ENCODE results near the gene CAPZA3. TPM values are rescaled to one million over a fixed set of nuclear protein-coding genes. Genes with fewer than 3 reads are reported as not detected.
"Not testable (repeated sequence)": the region's sequence is repeated elsewhere in the genome, so short reads cannot be mapped to it uniquely, and the experiment has no call there.

CAPZA3 gene, protein sequence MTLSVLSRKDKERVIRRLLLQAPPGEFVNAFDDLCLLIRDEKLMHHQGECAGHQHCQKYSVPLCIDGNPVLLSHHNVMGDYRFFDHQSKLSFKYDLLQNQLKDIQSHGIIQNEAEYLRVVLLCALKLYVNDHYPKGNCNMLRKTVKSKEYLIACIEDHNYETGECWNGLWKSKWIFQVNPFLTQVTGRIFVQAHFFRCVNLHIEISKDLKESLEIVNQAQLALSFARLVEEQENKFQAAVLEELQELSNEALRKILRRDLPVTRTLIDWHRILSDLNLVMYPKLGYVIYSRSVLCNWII
- total RNA-seq = not detected

- DNase-seq (ENCODE audit: low spot score) (no peak), ATAC-seq (no peak)
- intact Hi-C loops (cut with DNase I) = no loop called here
These were observed at the start of gene CAPZA3, which contains the start of gene PLCZ1 for GRCh38 chr12:18737819-18738218. CAPZA3 (plus strand) TSS chr12:18738119; CDS start chr12:18738269, 150 bp downstream. PLCZ1 (minus strand) TSS chr12:18738012; CDS start chr12:18737371, 641 bp downstream.

DNA sequence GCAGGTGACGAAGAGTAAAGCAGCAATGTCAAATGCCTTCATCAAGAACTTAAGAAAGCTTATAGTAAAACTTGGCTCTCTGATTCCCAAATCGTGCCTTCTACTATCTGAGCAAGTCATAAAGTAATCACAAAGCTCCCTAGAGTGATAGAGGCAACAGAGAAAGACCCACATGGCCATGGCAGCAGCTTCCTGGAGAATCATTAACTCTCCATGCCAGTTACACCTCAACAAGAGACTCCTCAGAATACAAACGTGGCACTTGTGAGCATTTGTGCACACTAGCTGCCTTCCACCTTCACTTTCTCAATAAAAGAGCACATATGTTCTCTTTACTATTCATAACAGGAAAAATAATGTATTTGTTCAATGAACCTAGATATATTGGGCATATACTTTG, 48.1 kb upstream of the CAPZA3 start:
- intact Hi-C loops (cut with DNase I) = no loop called here
- DNase-seq (ENCODE audit: low spot score) = no peak
- no peak for ATAC-seq

- no peak for ATAC-seq
- intact Hi-C loops (cut with DNase I) = no loop called here
- DNase-seq (ENCODE audit: low spot score) = no peak
These were observed 47.3 kb upstream of the CAPZA3 start for GRCh38 chr12:18690653-18691052.

DNA sequence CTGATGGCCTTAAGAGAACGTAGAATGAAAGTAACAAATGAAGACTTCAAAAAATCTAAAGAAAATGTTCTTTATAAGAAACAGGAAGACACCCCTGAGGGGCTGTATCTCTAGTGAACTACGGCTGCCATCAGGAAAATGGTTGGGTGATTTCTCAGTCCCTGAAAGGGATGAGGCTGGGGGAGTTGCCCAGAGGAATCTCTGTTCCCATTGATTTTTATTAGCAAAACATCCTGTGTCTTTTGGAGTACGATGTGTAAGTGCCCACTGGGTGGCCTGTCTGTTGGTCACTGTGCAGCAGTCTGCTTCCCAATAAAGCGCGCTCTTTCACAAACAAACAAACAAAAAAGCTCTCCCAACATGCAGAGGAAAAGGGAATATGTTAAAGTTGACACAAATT, 43.9 kb upstream of the CAPZA3 start:
- ATAC-seq; intact Hi-C loops (cut with DNase I); DNase-seq (ENCODE audit: low spot score): not testable (repeated sequence)

GRCh38 chr12:18696971-18697602, 40.8 kb upstream of the CAPZA3 start:
- intact Hi-C loops (cut with DNase I) = no loop called here
- no peak for DNase-seq (ENCODE audit: low spot score)
- no peak for ATAC-seq

- ATAC-seq = peak; percentile 91
- no peak for DNase-seq (ENCODE audit: low spot score)
- intact Hi-C loops (cut with DNase I) = no loop called here
These were observed 37.6 kb upstream of the CAPZA3 start for GRCh38 chr12:18700271-18700670.

DNA sequence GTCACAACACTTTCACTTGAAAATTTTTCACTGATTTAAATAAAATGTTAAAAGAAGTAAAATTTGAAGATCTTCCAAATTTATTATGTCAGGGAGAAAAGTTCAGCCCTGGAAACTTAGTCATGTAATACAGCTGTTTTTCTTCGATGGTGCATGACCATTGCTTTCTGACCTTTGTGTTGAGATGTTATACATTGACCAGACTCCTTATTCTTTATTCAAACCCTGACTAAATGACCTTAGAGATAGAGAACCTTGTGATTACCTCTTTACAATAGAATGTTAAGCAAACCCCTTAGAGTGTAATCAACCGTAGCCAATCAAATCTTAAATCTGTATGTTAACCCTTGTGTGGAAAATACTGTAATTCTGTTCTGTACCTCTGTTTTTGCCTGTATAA, 34.6 kb upstream of the CAPZA3 start:
- DNase-seq (ENCODE audit: low spot score) = no peak
- intact Hi-C loops (cut with DNase I) = no loop called here
- no peak for ATAC-seq

DNA sequence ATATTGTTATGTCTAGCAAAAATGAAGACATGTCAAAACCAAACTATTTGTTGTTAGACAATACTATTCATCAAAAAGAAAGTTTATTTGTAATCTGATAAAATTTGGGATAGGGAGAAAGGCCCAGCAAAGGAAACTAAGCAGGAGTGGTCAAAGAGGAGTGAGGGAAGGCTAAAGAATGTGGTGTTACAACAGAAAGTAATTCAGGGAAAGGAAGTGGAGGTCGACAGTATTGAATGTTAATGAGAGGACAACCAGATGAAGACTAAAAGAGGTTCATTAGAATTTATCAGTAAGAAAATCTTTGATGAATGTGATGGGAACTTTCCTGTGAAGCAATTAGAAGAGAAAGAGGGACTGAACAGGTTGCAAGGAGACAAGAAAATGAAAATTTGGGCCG, 34.0 kb upstream of the CAPZA3 start:
- DNase-seq (ENCODE audit: low spot score) (no peak), ATAC-seq (no peak)
- intact Hi-C loops (cut with DNase I) = no loop called here

- intact Hi-C loops (cut with DNase I) = no loop called here
- no peak for ATAC-seq
- DNase-seq (ENCODE audit: low spot score) = no peak
These were observed 31.1 kb upstream of the CAPZA3 start for GRCh38 chr12:18706798-18707197.

GRCh38 chr12:18716236-18716635, 21.7 kb upstream of the CAPZA3 start:
- DNase-seq (ENCODE audit: low spot score) (no peak), ATAC-seq (no peak)

GRCh38 chr12:18718462-18718861, 19.5 kb upstream of the CAPZA3 start:
- ATAC-seq = no peak
- intact Hi-C loops (cut with DNase I) = no loop called here
- DNase-seq (ENCODE audit: low spot score) = no peak

More at GRCh38 chr12:18716236-18716635, 21.7 kb upstream of the CAPZA3 start:
- intact Hi-C loops (cut with DNase I) = no loop called here

DNA sequence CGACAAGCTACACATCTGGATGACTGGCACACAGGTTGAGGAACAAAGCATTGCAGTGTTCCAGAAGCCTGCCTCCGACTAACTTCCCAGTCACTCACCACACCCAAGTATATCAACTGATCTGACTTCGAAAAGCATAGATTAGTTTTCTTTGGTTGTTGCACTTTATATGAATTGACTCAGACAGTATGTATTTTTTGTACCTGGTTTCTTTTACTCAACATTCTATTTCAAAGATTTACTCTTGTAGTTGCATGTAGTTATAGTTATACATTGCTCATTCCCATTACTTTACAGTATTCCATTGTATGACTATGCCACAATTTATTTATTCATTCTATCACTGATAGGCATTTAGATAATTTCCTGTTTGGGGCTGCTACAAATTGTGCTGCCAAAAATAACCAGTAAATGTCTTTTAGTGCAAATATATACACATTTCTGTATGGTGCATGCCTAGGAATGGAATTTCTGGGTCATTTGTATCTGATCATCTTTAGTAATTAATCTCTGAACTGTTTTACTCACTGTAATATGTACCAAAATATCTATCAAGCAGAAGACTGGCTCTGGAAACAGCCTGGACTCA, 17.9 kb upstream of the CAPZA3 start:
- intact Hi-C loops (cut with DNase I) = no loop called here
- ATAC-seq = no peak
- no peak for DNase-seq (ENCODE audit: low spot score)

- ATAC-seq (no peak), DNase-seq (ENCODE audit: low spot score) (no peak)
- intact Hi-C loops (cut with DNase I) = no loop called here
These were observed 17.2 kb upstream of the CAPZA3 start for GRCh38 chr12:18720690-18721089.

DNA sequence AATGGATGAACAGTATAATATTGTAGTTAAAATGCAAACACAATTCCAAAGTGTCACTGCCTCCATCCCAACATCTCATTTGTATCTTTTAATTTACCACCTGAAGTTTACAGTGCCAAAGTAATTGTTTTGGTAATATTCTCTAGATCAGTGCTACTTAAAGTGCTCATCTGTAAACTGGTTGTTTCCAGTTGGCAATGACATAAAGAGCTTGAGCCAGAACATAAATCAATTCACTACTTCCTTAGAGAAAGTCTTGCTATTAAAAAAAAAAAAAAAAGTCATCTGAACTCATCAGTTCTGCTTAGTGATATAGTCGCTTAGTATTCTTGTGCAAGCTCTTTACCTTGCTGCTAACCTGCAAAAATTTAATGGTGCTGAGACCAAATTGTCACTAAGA, 16.5 kb upstream of the CAPZA3 start:
- no peak for DNase-seq (ENCODE audit: low spot score)
- intact Hi-C loops (cut with DNase I) = no loop called here
- no peak for ATAC-seq

- intact Hi-C loops (cut with DNase I) = no loop called here
- no peak for DNase-seq (ENCODE audit: low spot score)
- no peak for ATAC-seq
These were observed 14.2 kb upstream of the CAPZA3 start for GRCh38 chr12:18723752-18724151.

- intact Hi-C loops (cut with DNase I) = no loop called here
- no peak for ATAC-seq
- DNase-seq (ENCODE audit: low spot score) = no peak
These were observed 6.8 kb upstream of the CAPZA3 start for GRCh38 chr12:18731156-18731555.

- ATAC-seq (no peak), DNase-seq (ENCODE audit: low spot score) (no peak)
- intact Hi-C loops (cut with DNase I) = no loop called here
These were observed 10.0 kb downstream of the CAPZA3 start for GRCh38 chr12:18747895-18748294.

DNA sequence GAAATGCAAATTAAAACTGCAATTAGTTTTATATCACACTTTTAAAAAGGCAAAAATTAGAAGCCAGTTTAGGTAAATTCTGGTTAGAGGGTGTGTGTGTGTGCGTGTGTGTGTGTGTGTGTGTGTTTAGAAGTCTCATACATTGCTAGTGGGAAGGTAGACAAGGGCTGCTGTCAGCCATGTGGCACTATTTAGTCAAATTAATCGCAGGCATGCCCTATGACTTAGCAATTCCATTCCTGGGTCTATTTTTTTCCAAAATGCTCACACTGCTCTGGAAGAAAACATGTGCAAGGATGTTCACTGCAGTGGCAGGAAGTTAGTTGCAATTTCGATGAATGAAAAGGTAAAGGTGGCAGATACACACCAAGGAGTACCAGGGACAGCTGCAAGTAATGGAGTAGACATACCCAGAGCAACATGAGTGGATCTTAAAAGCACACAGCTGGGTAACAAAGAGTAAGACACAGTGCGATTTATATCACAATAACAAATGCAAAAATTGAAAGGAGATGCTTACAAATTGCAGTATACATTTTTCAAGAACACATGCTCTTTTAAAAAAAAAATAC, 11.6 kb downstream of the CAPZA3 start:
- intact Hi-C loops (cut with DNase I) = no loop called here
- ATAC-seq = no peak
- DNase-seq (ENCODE audit: low spot score) = no peak

- DNase-seq (ENCODE audit: low spot score) (no peak), ATAC-seq (peak; percentile 41)
- intact Hi-C loops (cut with DNase I) = no loop called here
These were observed 12.2 kb downstream of the CAPZA3 start for GRCh38 chr12:18750085-18750484.

- DNase-seq (ENCODE audit: low spot score) = no peak
- no peak for ATAC-seq
- intact Hi-C loops (cut with DNase I) = no loop called here
These were observed 13.9 kb downstream of the CAPZA3 start for GRCh38 chr12:18751866-18752265.

Data from sciatic nerve (tissue), 2 donors.